SK-N-SH (cell line): Measurements from ENCODE around the gene TMEM132D. TPM values are rescaled to one million over a fixed set of nuclear protein-coding genes. Genes with fewer than 3 reads are reported as not detected.

Experiments used
- CTCF ChIA-PET: fragments of 300-600, 350-600 bp; formaldehyde crosslinking; extraction: SDS; loops from one replicate; lab custom pipeline; 2021; lab: Yijun Ruan, JAX
- POLR2A ChIA-PET: fragments of 350-600 bp; sonication (Branson Sonifier 250); formaldehyde crosslinking; extraction: SDS; loops from one replicate; lab custom pipeline; 2020; ENCODE audit warnings: antibody characterized with exemption, inconsistent platforms; lab: Yijun Ruan, JAX
- DNase-seq: peaks from one replicate; pipeline ENCODE4 v3.0.0; 2012
- H2AFZ ChIP-seq: fragments of 200-600 bp; sonication (generic); 2 replicates; pipeline ENCODE4 v1.8.1; 2016; ENCODE audit warnings: antibody characterized with exemption, mild to moderate bottlenecking, low read depth
- H3F3A ChIP-seq: fragments of 200-600 bp; sonication (generic); replicated peaks from 2 replicates; pipeline ENCODE3; 2016; ENCODE audit warnings: antibody characterized with exemption, mild to moderate bottlenecking; ENCODE audit not compliant: insufficient read depth
- H3K27ac ChIP-seq, 2 experiments: fragments of 200-500 bp in 1 of 2; fragments of 200-600 bp in 1 of 2; sonication (Bioruptor generic) in 1 of 2; sonication (generic), shearing (Covaris generic) in 1 of 2; 2 replicates each; pipeline versions ENCODE4 v1.5.1 to v1.6.1; 2014 to 2016; ENCODE audit warnings: low read depth in 2 of 2, inconsistent platforms in 1 of 2, low read length in 1 of 2, mild to moderate bottlenecking in 1 of 2, mixed read lengths in 1 of 2
- H3K27me3 ChIP-seq: fragments of 200-600 bp; sonication (generic), shearing (Covaris generic); 2 replicates; pipeline ENCODE4 v1.6.1; 2016; ENCODE audit warnings: mixed run types; ENCODE audit not compliant: insufficient read depth
- H3K36me3 ChIP-seq, 2 experiments: fragments of 200-500 bp in 1 of 2; fragments of 200-600 bp in 1 of 2; sonication (Bioruptor generic) in 1 of 2; sonication (generic) in 1 of 2; replicated peaks in 1 of 2; 2 replicates each; pipeline versions ENCODE3 to v1.5.1; 2014 to 2016; ENCODE audit warnings: low read length in 1 of 2, mild to moderate bottlenecking in 1 of 2; ENCODE audit not compliant: insufficient read depth in 2 of 2, control insufficient read depth in 1 of 2
- H3K4me1 ChIP-seq, 2 experiments: fragments of 200-500 bp in 1 of 2; fragments of 200-600 bp in 1 of 2; sonication (Bioruptor generic) in 1 of 2; sonication (generic), shearing (Covaris generic) in 1 of 2; 2 replicates each; pipeline versions ENCODE4 v1.5.1 to v1.6.1; 2014 to 2016; ENCODE audit warnings: low read depth in 1 of 2, low read length in 1 of 2, mixed run types in 1 of 2; ENCODE audit not compliant: insufficient read depth in 2 of 2, control insufficient read depth in 1 of 2
- H3K4me2 ChIP-seq: fragments of 200-600 bp; sonication (generic), shearing (Covaris generic); 2 replicates; pipeline ENCODE4 v1.6.1; 2017; ENCODE audit warnings: mixed run types
- H3K4me3 ChIP-seq, 2 experiments: fragments of 200-500 bp in 1 of 2; fragments of 200-600 bp in 1 of 2; sonication (Bioruptor generic) in 1 of 2; sonication (generic), shearing (Covaris generic) in 1 of 2; 2 replicates each; pipeline versions ENCODE4 v1.5.1 to v1.8.1; 2014 to 2016; ENCODE audit warnings: low read depth in 2 of 2, inconsistent platforms in 1 of 2, low read length in 1 of 2, mild to moderate bottlenecking in 1 of 2, mixed read lengths in 1 of 2, moderate library complexity in 1 of 2
- H3K79me2 ChIP-seq: fragments of 200-600 bp; sonication (generic); 2 replicates; pipeline ENCODE4 v1.8.1; 2017; ENCODE audit warnings: mild to moderate bottlenecking; ENCODE audit not compliant: insufficient read depth
- H3K9ac ChIP-seq: fragments of 200-600 bp; sonication (generic); 2 replicates; pipeline ENCODE4 v1.6.1; 2017; ENCODE audit warnings: mixed run types
- H3K9me2 ChIP-seq: fragments of 200-600 bp; sonication (generic); 2 replicates; pipeline ENCODE4 v1.6.1; 2017; ENCODE audit warnings: mixed run types
- H3K9me3 ChIP-seq: fragments of 200-600 bp; sonication (generic); 2 replicates; pipeline ENCODE4 v1.6.1; 2017; ENCODE audit warnings: mixed run types, mild to moderate bottlenecking, moderate library complexity
- H4K20me1 ChIP-seq: fragments of 200-600 bp; sonication (generic); 2 replicates; pipeline ENCODE4 v1.6.1; 2017; ENCODE audit warnings: mild to moderate bottlenecking, mixed run types; ENCODE audit not compliant: insufficient read depth
- ELF1 ChIP-seq: IDR thresholded peaks from 2 replicates; pipeline ENCODE4 v1.4.0; 2012
- EP300 ChIP-seq, 2 experiments: IDR thresholded peaks; 2 replicates each; pipeline versions ENCODE4 v1.4.0 to v1.6.1; 2012; ENCODE audit warnings: borderline replicate concordance in 1 of 2, low read depth in 1 of 2, low read length in 1 of 2
- EZH2phosphoT487 ChIP-seq: fragments of 200-600 bp; sonication (generic); IDR thresholded peaks from 2 replicates; pipeline ENCODE4 v1.6.1; 2017; ENCODE audit warnings: low read depth, mixed run types, mild to moderate bottlenecking, antibody characterized with exemption, moderate library complexity, borderline replicate concordance
- FOXJ3 ChIP-seq: sonication (generic); formaldehyde crosslinking; IDR thresholded peaks from 2 replicates; pipeline ENCODE4 v1.5.1; 2020; ENCODE audit warnings: mild to moderate bottlenecking, missing genetic modification reagents
- GATA2 ChIP-seq: sonication (generic); formaldehyde crosslinking; IDR thresholded peaks from 2 replicates; pipeline ENCODE4 v1.5.0; 2020; ENCODE audit warnings: mild to moderate bottlenecking, missing genetic modification reagents
- MXI1 ChIP-seq: IDR thresholded peaks from 2 replicates; pipeline ENCODE4 v1.6.1; 2012; ENCODE audit warnings: mild to moderate bottlenecking, low read depth, low read length, improper control_type of control experiment
- NFIC ChIP-seq: IDR thresholded peaks from 2 replicates; pipeline ENCODE4 v1.4.0; 2012; ENCODE audit warnings: borderline replicate concordance
- NRF1 ChIP-seq: IDR thresholded peaks from 2 replicates; pipeline ENCODE4 v1.6.1; 2012; ENCODE audit warnings: low read depth, mild to moderate bottlenecking, low read length
- PBX3 ChIP-seq: IDR thresholded peaks from 2 replicates; pipeline ENCODE4; 2012
- POLR2AphosphoS5 ChIP-seq: IDR thresholded peaks from 2 replicates; pipeline ENCODE4 v1.6.1; 2012; ENCODE audit warnings: low read depth, low read length
- REST ChIP-seq: IDR thresholded peaks from 2 replicates; pipeline ENCODE4 v1.6.1; 2012; ENCODE audit warnings: mild to moderate bottlenecking, low read depth, low read length, moderate library complexity
- SMC3 ChIP-seq: IDR thresholded peaks from 2 replicates; pipeline ENCODE4 v1.6.1; 2012; ENCODE audit warnings: low read depth, low read length, improper control_type of control experiment
- TCF12 ChIP-seq: IDR thresholded peaks from 2 replicates; pipeline ENCODE4 v1.4.0; 2012
- YY1 ChIP-seq: IDR thresholded peaks from 2 replicates; pipeline ENCODE4 v1.4.0; 2012; ENCODE audit warnings: low read depth, mild to moderate bottlenecking
- WGBS: methylation state at CpG from one replicate; pipeline ENCODE4 v1.1.6; 2017; ENCODE audit warnings: low lambda C conversion rate; 5-methylcytosine and 5-hydroxymethylcytosine counted together
- polyA plus RNA-seq, 3 experiments: library from polyadenylated mRNA; depleted of rRNA; stranded (reverse); fragments of >200 nt; gene quantifications; 2 replicates each; pipeline ENCODE4 v1.2.3, GENCODE V29; 2012

Gene TMEM132D
- polyA plus RNA-seq, 1 of the 3 experiments (the other 2 are of a cell fraction), result not detected

- no peak for TF ChIP-seq MXI1
- no peak for TF ChIP-seq POLR2AphosphoS5
- no peak for TF ChIP-seq NRF1
- TF ChIP-seq EP300 (IDR thresholded peaks at IDR 0.05; ENCODE audit: borderline replicate concordance in 1 of 2, low read depth in 1 of 2, low read length in 1 of 2), result no peak
- TF ChIP-seq GATA2 (CRISPR knock-in tag), result no peak
- TF ChIP-seq, all 33 proteins: peak for 0
Observed at GRCh38 chr12:129269756-129270495, 633.9 kb downstream of the TMEM132D start (continued).

GRCh38 chr12:129258781-129259318 is 645.0 kb downstream of the TMEM132D start:
- H3F3A ChIP-seq, result no peaks in the 10 kb centered on the region

More at GRCh38 chr12:129258781-129259318, 645.0 kb downstream of the TMEM132D start:
- Histone ChIP-seq H3K4me1 (no peaks in the 10 kb centered on the region), H3K9me2 (no peaks in the 10 kb centered on the region), H3K27ac (no peak overlapping the region), H3K9ac (no peak overlapping the region), H2AFZ (no peak overlapping the region), H3K36me3 (no peaks in the 10 kb centered on the region), H3K4me3 (no peak overlapping the region), H3K27me3 (no peaks in the 10 kb centered on the region), H4K20me1 (no peaks in the 10 kb centered on the region), H3K4me2 (no peak overlapping the region), H3K9me3 (no peaks in the 10 kb centered on the region), H3K79me2 (no peaks in the 10 kb centered on the region)
- POLR2A ChIA-PET, result no interaction called here
- no peak for DNase-seq
- CTCF ChIA-PET, result no interaction called here
- no peak for TF ChIP-seq FOXJ3 (CRISPR knock-in tag)
- no peak for TF ChIP-seq ELF1
- no peak for TF ChIP-seq NFIC
- no peak for TF ChIP-seq SMC3
- no peak for TF ChIP-seq EP300 (IDR thresholded peaks at IDR 0.05; ENCODE audit: borderline replicate concordance in 1 of 2, low read depth in 1 of 2, low read length in 1 of 2)
- TF ChIP-seq PBX3, result no peak
- TF ChIP-seq TCF12, result no peak
- no peak for TF ChIP-seq YY1
- no peak for TF ChIP-seq EZH2phosphoT487
- no peak for TF ChIP-seq REST
- WGBS, result 2% methylated on average over 5 of the region's 5 CpGs
